Right lobe of liver (tissue), 6 donors: ENCODE measurements around the gene RFX3. TPM values are rescaled to one million over a fixed set of nuclear protein-coding genes. Genes with fewer than 3 reads are reported as not detected.

ENCODE experiments used
- ATAC-seq, 4 donors: fragments of 200-7000 bp; cut with Tn5 transposase; one replicate each; pipeline ENCODE4 v1.9.1; 2020; ENCODE audit warnings: mild to moderate bottlenecking in 4 of 4, moderate library complexity in 4 of 4
- DNase-seq, 3 donors: peaks; one replicate each; pipeline ENCODE4 v3.0.0-alpha.2; 2020
- H3K27ac ChIP-seq, 3 donors: fragments of 200-600 bp; one replicate each; pipeline ENCODE4 v1.8.0; 2022
- H3K27me3 ChIP-seq, 2 donors: fragments of 200-600 bp; one replicate each; pipeline ENCODE4 v1.8.0; 2022
- H3K36me3 ChIP-seq, 4 donors: fragments of 200-600 bp; sonication (generic) in 1 of 4; one replicate each; pipeline versions ENCODE4 v1.5.1 to v1.8.0; 2017 to 2022; ENCODE audit warnings: control low read depth in 1 of 4
- H3K4me1 ChIP-seq, 4 donors: fragments of 200-600 bp; sonication (generic) in 1 of 4; one replicate each; pipeline versions ENCODE4 v1.5.1 to v1.8.0; 2017 to 2022; ENCODE audit warnings: control low read depth in 1 of 4
- H3K4me3 ChIP-seq, 3 donors: fragments of 200-600 bp; one replicate each; pipeline ENCODE4 v1.8.0; 2022
- H3K9me3 ChIP-seq, 4 donors: fragments of 200-600 bp; sonication (generic) in 1 of 4; one replicate each; pipeline versions ENCODE4 v1.5.1 to v1.8.0; 2017 to 2022; ENCODE audit warnings: control low read depth in 1 of 4
- CTCF ChIP-seq, 4 donors: fragments of 200-600 bp in 3 of 4; fragments of 450-650 bp in 1 of 4; IDR thresholded peaks; one replicate each; pipeline versions ENCODE4 v1.5.1 to v1.8.0; 2016 to 2022; ENCODE audit warnings: antibody characterized with exemption in 4 of 4, mild to moderate bottlenecking in 2 of 4
- POLR2A ChIP-seq: fragments of 450-650 bp; IDR thresholded peaks from one replicate; pipeline ENCODE4 v1.6.1; 2017; ENCODE audit warnings: antibody characterized with exemption, mild to moderate bottlenecking
- WGBS: methylation state at CpG from one replicate; pipeline ENCODE4 v1.1.6; 2018; ENCODE audit warnings: low coverage, low lambda C conversion rate; ENCODE audit not compliant: insufficient coverage; ENCODE audit errors: missing lambda C conversion rate; 5-methylcytosine and 5-hydroxymethylcytosine counted together
- intact Hi-C, 2 donors: fragments of 100-400 bp; cut with DNase I; formaldehyde crosslinking; loops; one replicate each; pipeline versions ENCODE4 v1.11.2 to v1.14.1; 2022
- total RNA-seq, 6 experiments: library from RNA; depleted of rRNA in 2 of 6; stranded (reverse); fragments of >200 nt in 2 of 6; fragmentation: NEBNext Ultra II Directional in 3 of 6; extraction: Animal tissue kit (Norgen Biotek cat#: 25700) in 3 of 6; gene quantifications; one replicate each; pipeline versions ENCODE4 v1.1.0 to v1.2.4, GENCODE V29; 2016 to 2023
- donor health status: DM: no; HTN: yes; CAD: no.
- donor health status: DM: no; HTN: no; CAD: no.
- donor health status: DM: no; HTN: no; CAD: no.
- donor health status: DM: no; HTN: yes; CAD: no.
- donor health status: DM: no; HTN: yes; CAD: no.

RFX3 gene
- total RNA-seq, 6 experiments from 2014 or later = 1.4 to 2.5 (median 1.8) TPM

GRCh38 chr9:3240656-3241268, 285.0 kb downstream of the RFX3 start:
- Histone ChIP-seq H3K27ac (no peak overlapping the region), H3K9me3 (no peaks in the 10 kb centered on the region), H3K4me1 (no peaks in the 10 kb centered on the region), H3K36me3 (no peaks in the 10 kb centered on the region), H3K4me3 (no peak overlapping the region), H3K27me3 (no peaks in the 10 kb centered on the region)
- intact Hi-C loops = no loop called here
- DNase-seq (peak; percentile 71 to 74 (median 74)), ATAC-seq (peak; percentile 98 to 100 (median 99))
- TF ChIP-seq POLR2A = no peak
- peak; percentile 63 to 88 (median 87) for TF ChIP-seq CTCF (IDR thresholded peaks at IDR 0.05)
- WGBS = 47% methylated on average over 3 of the region's 3 CpGs

GRCh38 chr9:3239240-3239639, 286.6 kb downstream of the RFX3 start:
- H3K36me3 ChIP-seq = no peaks in the 10 kb centered on the region
- ATAC-seq = no peak
- no peaks in the 10 kb centered on the region for H3K27me3 ChIP-seq
- no peaks in the 10 kb centered on the region for H3K9me3 ChIP-seq
- intact Hi-C loops = no loop called here
- TF ChIP-seq POLR2A = no peak
- no peak for TF ChIP-seq CTCF (IDR thresholded peaks at IDR 0.05)
- no peak for DNase-seq
- no peak overlapping the region for H3K4me3 ChIP-seq
- no peak overlapping the region for H3K27ac ChIP-seq
- no peaks in the 10 kb centered on the region for H3K4me1 ChIP-seq
- WGBS = 80% methylated on average over 4 of the region's 4 CpGs

- Histone ChIP-seq H3K27me3 (no peaks in the 10 kb centered on the region), H3K4me3 (no peak overlapping the region), H3K4me1 (no peaks in the 10 kb centered on the region), H3K36me3 (no peaks in the 10 kb centered on the region), H3K9me3 (no peaks in the 10 kb centered on the region), H3K27ac (no peak overlapping the region)
- no peak for TF ChIP-seq CTCF (IDR thresholded peaks at IDR 0.05)
- no peak for TF ChIP-seq POLR2A
- DNase-seq = no peak
- ATAC-seq = no peak
- 70% methylated on average over 4 of the region's 4 CpGs for WGBS
- intact Hi-C loops = no loop called here
Measured at GRCh38 chr9:3238236-3238635, 287.6 kb downstream of the RFX3 start.

GRCh38 chr9:3237121-3237520, 288.7 kb downstream of the RFX3 start:
- no peak overlapping the region for H3K4me3 ChIP-seq
- H3K4me1 ChIP-seq = no peaks in the 10 kb centered on the region
- TF ChIP-seq CTCF (IDR thresholded peaks at IDR 0.05) (no peak), POLR2A (no peak)
- H3K9me3 ChIP-seq = no peaks in the 10 kb centered on the region
- intact Hi-C loops = no loop called here
- no peaks in the 10 kb centered on the region for H3K36me3 ChIP-seq
- H3K27me3 ChIP-seq = no peaks in the 10 kb centered on the region
- H3K27ac ChIP-seq = no peak overlapping the region
- DNase-seq (no peak), ATAC-seq (no peak)

GRCh38 chr9:3235497-3235896, 290.3 kb downstream of the RFX3 start:
- ATAC-seq = no peak

More at GRCh38 chr9:3235497-3235896, 290.3 kb downstream of the RFX3 start:
- no peaks in the 10 kb centered on the region for H3K27me3 ChIP-seq
- intact Hi-C loops = no loop called here
- H3K9me3 ChIP-seq = no peaks in the 10 kb centered on the region
- no peak for DNase-seq
- no peak overlapping the region for H3K27ac ChIP-seq
- TF ChIP-seq CTCF (IDR thresholded peaks at IDR 0.05) (no peak), POLR2A (no peak)
- H3K4me3 ChIP-seq = no peak overlapping the region
- WGBS = 100% methylated on average over 1 of the region's 1 CpG
- H3K4me1 ChIP-seq = no peaks in the 10 kb centered on the region
- no peaks in the 10 kb centered on the region for H3K36me3 ChIP-seq
